Liver (tissue), 9 donors: Measurements from ENCODE around the gene TRMT1. TPM values are rescaled to one million over a fixed set of nuclear protein-coding genes. Genes with fewer than 3 reads are reported as not detected.
A peak's percentile ranks its signal among the peaks of the same experiment; 100 is the strongest.
"Not testable (repeated sequence)": the region's sequence is repeated elsewhere in the genome, so short reads cannot be mapped to it uniquely, and the experiment has no call there.

Experiments
- DNase-seq: peaks from one replicate; pipeline ENCODE4 v3.0.0-alpha.2; 2017; ENCODE audit warnings: low spot score
- H3K27ac ChIP-seq, 2 donors: one replicate each; pipeline ENCODE4 v1.7.0; 2013; ENCODE audit warnings: inconsistent platforms in 2 of 2, low read length in 2 of 2, control low read depth in 1 of 2, low read depth in 1 of 2, mild to moderate bottlenecking in 1 of 2
- H3K27me3 ChIP-seq, 4 donors: one replicate each; pipeline versions ENCODE4 v1.6.1 to v1.7.0; 2013; ENCODE audit warnings: low read length in 3 of 4, inconsistent platforms in 1 of 4, mild to moderate bottlenecking in 1 of 4, moderate library complexity in 1 of 4; ENCODE audit not compliant: control insufficient read depth in 4 of 4, insufficient read depth in 4 of 4
- H3K36me3 ChIP-seq, 4 donors: one replicate each; pipeline versions ENCODE4 v1.6.1 to v1.7.0; 2013; ENCODE audit warnings: low read length in 3 of 4, mild to moderate bottlenecking in 3 of 4, low read depth in 1 of 4, moderate library complexity in 1 of 4; ENCODE audit not compliant: control insufficient read depth in 4 of 4, insufficient read depth in 3 of 4
- H3K4me1 ChIP-seq, 4 donors: one replicate each; pipeline versions ENCODE4 v1.6.1 to v1.7.0; 2013; ENCODE audit warnings: low read length in 3 of 4, mild to moderate bottlenecking in 3 of 4, moderate library complexity in 1 of 4; ENCODE audit not compliant: control insufficient read depth in 4 of 4, insufficient read depth in 4 of 4
- H3K4me3 ChIP-seq, 3 donors: one replicate each; pipeline versions ENCODE4 v1.6.1 to v1.7.0; 2013; ENCODE audit warnings: low read length in 3 of 3, control low read depth in 1 of 3, low read depth in 1 of 3, mild to moderate bottlenecking in 1 of 3
- H3K9ac ChIP-seq, 2 donors: one replicate each; pipeline ENCODE4 v1.7.0; 2013; ENCODE audit warnings: low read length in 2 of 2, mild to moderate bottlenecking in 2 of 2, moderate library complexity in 2 of 2, control low read depth in 1 of 2, low read depth in 1 of 2
- H3K9me3 ChIP-seq, 4 donors: one replicate each; pipeline versions ENCODE4 v1.6.1 to v1.7.0; 2013; ENCODE audit warnings: low read length in 3 of 4; ENCODE audit not compliant: control insufficient read depth in 4 of 4
- EGR1 ChIP-seq, 2 donors: IDR thresholded peaks; 2 replicates each; pipeline ENCODE4 v1.6.1; 2016 to 2018; ENCODE audit warnings: antibody characterized with exemption in 2 of 2, low read depth in 2 of 2
- FOXA1 ChIP-seq: IDR thresholded peaks from 2 replicates; pipeline ENCODE4 v1.6.1; 2016; ENCODE audit warnings: antibody characterized with exemption
- FOXA2 ChIP-seq: IDR thresholded peaks from 2 replicates; pipeline ENCODE4 v1.6.1; 2016; ENCODE audit warnings: antibody characterized with exemption
- GABPA ChIP-seq, 2 donors: IDR thresholded peaks in 1 of 2; conservative IDR thresholded peaks in 1 of 2; 2 replicates each; pipeline ENCODE4 v1.6.1; 2016; ENCODE audit warnings: antibody characterized with exemption in 2 of 2, mild to moderate bottlenecking in 1 of 2, moderate library complexity in 1 of 2
- HNF4A ChIP-seq, 2 donors: conservative IDR thresholded peaks; 2 replicates each; pipeline ENCODE4 v1.6.1; 2016; ENCODE audit warnings: antibody characterized with exemption in 2 of 2, mild to moderate bottlenecking in 2 of 2
- HNF4G ChIP-seq: IDR thresholded peaks from 2 replicates; pipeline ENCODE4 v1.6.1; 2016; ENCODE audit warnings: antibody characterized with exemption
- JUND ChIP-seq, 2 donors: IDR thresholded peaks; 2 replicates each; pipeline ENCODE4 v1.6.1; 2016; ENCODE audit warnings: antibody characterized with exemption in 2 of 2
- RAD21 ChIP-seq, 2 donors: IDR thresholded peaks; 2 replicates each; pipeline ENCODE4 v1.6.1; 2016; ENCODE audit warnings: antibody characterized with exemption in 2 of 2, mild to moderate bottlenecking in 2 of 2
- RXRA ChIP-seq, 2 donors: IDR thresholded peaks; 2 replicates each; pipeline ENCODE4 v1.6.1; 2017 to 2018; ENCODE audit warnings: antibody characterized with exemption in 2 of 2, mild to moderate bottlenecking in 1 of 2
- SP1 ChIP-seq: IDR thresholded peaks from 2 replicates; pipeline ENCODE4 v1.6.1; 2018; ENCODE audit warnings: antibody characterized with exemption, mild to moderate bottlenecking
- TAF1 ChIP-seq: conservative IDR thresholded peaks from 2 replicates; pipeline ENCODE4 v1.6.1; 2016; ENCODE audit warnings: antibody characterized with exemption, mild to moderate bottlenecking
- YY1 ChIP-seq: IDR thresholded peaks from 2 replicates; pipeline ENCODE4 v1.6.1; 2016; ENCODE audit warnings: antibody characterized with exemption, mild to moderate bottlenecking
- WGBS: extraction: QIAGEN DNeasy Blood & Tissue Kit; methylation state at CpG from one replicate; pipeline ENCODE4 v1.1.7; 2013; 5-methylcytosine and 5-hydroxymethylcytosine counted together
- polyA plus RNA-seq, 2 donors: library from polyadenylated mRNA; stranded (reverse) in 1 of 2; unstranded in 1 of 2; fragments of 200-250 nt in 1 of 2; fragments of >200 nt in 1 of 2; fragmentation: Nextera tagmentation in 1 of 2; extraction: Ambion mirVana in 1 of 2; gene quantifications; one replicate each; pipeline versions ENCODE4 v1.2.1 to v1.2.3, GENCODE V29; 2013 to 2015
- total RNA-seq, 2 donors: library from RNA; depleted of rRNA; stranded (reverse); fragments of >200 nt; gene quantifications; one replicate each; pipeline ENCODE4 v1.2.3, GENCODE V29; 2014
- TF ChIP-seq, protein P1 (sequence below): IDR thresholded peaks from 2 replicates; pipeline ENCODE4 v1.6.1; 2016; ENCODE audit warnings: antibody characterized with exemption
- TF ChIP-seq, protein P2 (sequence below): IDR thresholded peaks from 2 replicates; pipeline ENCODE4 v1.6.1; 2016; ENCODE audit warnings: antibody characterized with exemption
- TF ChIP-seq, protein P3 (sequence below): IDR thresholded peaks from 2 replicates; pipeline ENCODE4 v1.6.1; 2016; ENCODE audit warnings: antibody characterized with exemption, mild to moderate bottlenecking
- donor health status: healthy.
- donor health status: healthy.
- donor health status: healthy.
- donor health status: healthy.
- donor health status: healthy.

TRMT1 gene
- 10 to 100 TPM in 1 of 2 donors, 1 to 10 TPM in 1; 8.3 to 15.6 TPM for total RNA-seq
- polyA plus RNA-seq = 10 to 100 TPM in 1 of 2 donors, 1 to 10 TPM in 1; 9.8 to 13.7 TPM

DNA sequence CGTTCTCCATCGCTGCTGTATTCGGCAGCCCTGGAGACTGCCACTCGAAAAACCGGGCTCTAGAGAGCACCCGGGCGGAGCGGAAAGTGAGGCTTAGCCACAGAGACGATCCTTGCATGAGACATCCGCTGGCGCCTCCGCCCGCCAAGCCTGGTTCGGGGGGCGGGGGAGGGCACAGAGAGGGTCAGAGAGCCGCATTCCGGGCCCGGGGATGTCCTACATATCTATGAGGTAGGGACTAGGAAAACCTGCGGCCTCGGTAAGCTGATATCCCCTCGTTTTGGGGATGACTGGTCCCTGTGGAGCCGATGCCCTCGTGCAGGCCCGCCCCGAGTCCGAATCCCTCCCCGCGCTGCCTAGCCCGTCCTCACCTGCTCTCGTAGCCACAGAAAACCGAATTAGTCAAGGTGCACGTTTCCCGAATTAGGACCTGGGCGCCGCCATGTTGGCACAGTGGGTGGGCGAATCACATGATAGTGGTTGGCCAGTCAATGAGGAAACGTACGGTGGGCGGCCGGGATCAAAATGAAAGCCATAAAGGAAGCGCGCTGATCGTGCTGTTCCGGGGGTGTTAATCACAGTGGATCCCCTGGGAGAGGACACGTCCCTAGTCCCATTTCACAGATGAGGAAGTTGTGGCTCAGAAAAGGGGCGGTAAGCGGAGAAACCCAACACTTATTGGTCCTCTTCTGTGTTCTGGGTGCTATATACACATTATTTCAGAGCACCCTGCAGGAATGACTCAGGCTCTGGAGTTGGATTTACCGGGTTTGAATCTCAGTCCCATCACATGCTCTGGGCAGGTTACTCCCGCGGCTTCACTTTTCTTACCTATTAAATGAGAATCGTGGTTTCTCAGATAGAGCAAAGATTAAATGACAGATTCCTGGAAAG, at the start of gene TRMT1:
TRMT1 (minus strand) TSS at position 459 of the 894 bp plus-strand sequence; CDS start at position 118, 341 bp downstream.
- TF ChIP-seq YY1 (peak; percentile 100), FOXA2 (peak; percentile 48), HNF4A (conservative IDR thresholded peaks at IDR 0.05) (peak in 1 of 2 donors; percentile 29), HNF4G (no peak), FOXA1 (peak; percentile 23), SP1 (peak; percentile 55), EGR1 (IDR thresholded peaks at IDR 0.05; ENCODE audit: low read depth in 2 of 2) (peak; percentile 43 to 81), RAD21 (IDR thresholded peaks at IDR 0.05) (peak in 1 of 2 donors; percentile 42), TAF1 (no peak), RXRA (IDR thresholded peaks at IDR 0.05) (peak; percentile 43 to 49), JUND (IDR thresholded peaks at IDR 0.05) (peak in 1 of 2 donors; percentile 14), GABPA (IDR thresholded peaks at IDR 0.05 in 1 of 2, conservative IDR thresholded peaks at IDR 0.05 in 1 of 2) (peak in 1 of 2 donors; percentile 88)
- TF ChIP-seq, protein P1, sequence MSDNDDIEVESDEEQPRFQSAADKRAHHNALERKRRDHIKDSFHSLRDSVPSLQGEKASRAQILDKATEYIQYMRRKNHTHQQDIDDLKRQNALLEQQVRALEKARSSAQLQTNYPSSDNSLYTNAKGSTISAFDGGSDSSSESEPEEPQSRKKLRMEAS = peak; percentile 98
- TF ChIP-seq, protein P2, sequence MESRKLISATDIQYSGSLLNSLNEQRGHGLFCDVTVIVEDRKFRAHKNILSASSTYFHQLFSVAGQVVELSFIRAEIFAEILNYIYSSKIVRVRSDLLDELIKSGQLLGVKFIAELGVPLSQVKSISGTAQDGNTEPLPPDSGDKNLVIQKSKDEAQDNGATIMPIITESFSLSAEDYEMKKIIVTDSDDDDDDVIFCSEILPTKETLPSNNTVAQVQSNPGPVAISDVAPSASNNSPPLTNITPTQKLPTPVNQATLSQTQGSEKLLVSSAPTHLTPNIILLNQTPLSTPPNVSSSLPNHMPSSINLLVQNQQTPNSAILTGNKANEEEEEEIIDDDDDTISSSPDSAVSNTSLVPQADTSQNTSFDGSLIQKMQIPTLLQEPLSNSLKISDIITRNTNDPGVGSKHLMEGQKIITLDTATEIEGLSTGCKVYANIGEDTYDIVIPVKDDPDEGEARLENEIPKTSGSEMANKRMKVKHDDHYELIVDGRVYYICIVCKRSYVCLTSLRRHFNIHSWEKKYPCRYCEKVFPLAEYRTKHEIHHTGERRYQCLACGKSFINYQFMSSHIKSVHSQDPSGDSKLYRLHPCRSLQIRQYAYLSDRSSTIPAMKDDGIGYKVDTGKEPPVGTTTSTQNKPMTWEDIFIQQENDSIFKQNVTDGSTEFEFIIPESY = no peak
- TF ChIP-seq, protein P3, sequence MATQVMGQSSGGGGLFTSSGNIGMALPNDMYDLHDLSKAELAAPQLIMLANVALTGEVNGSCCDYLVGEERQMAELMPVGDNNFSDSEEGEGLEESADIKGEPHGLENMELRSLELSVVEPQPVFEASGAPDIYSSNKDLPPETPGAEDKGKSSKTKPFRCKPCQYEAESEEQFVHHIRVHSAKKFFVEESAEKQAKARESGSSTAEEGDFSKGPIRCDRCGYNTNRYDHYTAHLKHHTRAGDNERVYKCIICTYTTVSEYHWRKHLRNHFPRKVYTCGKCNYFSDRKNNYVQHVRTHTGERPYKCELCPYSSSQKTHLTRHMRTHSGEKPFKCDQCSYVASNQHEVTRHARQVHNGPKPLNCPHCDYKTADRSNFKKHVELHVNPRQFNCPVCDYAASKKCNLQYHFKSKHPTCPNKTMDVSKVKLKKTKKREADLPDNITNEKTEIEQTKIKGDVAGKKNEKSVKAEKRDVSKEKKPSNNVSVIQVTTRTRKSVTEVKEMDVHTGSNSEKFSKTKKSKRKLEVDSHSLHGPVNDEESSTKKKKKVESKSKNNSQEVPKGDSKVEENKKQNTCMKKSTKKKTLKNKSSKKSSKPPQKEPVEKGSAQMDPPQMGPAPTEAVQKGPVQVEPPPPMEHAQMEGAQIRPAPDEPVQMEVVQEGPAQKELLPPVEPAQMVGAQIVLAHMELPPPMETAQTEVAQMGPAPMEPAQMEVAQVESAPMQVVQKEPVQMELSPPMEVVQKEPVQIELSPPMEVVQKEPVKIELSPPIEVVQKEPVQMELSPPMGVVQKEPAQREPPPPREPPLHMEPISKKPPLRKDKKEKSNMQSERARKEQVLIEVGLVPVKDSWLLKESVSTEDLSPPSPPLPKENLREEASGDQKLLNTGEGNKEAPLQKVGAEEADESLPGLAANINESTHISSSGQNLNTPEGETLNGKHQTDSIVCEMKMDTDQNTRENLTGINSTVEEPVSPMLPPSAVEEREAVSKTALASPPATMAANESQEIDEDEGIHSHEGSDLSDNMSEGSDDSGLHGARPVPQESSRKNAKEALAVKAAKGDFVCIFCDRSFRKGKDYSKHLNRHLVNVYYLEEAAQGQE = peak; percentile 74
- under 1% methylated on average over 51 of the region's 51 CpGs for WGBS
- peaks cover 12 to 40% (median 31%) of the 10 kb centered on the region in 4 donors for H3K4me1 ChIP-seq
- peak within 1 kb of the TSS; percentile 71 to 91 for H3K9ac ChIP-seq
- peak within 1 kb of the TSS; percentile 78 to 82 for H3K27ac ChIP-seq
- peak; percentile 91 for DNase-seq
- no peaks in the 10 kb centered on the region for H3K9me3 ChIP-seq
- peak within 1 kb of the TSS; percentile 90 to 100 (median 93) for H3K4me3 ChIP-seq
- H3K36me3 ChIP-seq = peaks cover 0 to 6% (median 1%) of the 10 kb centered on the region in 4 donors
- H3K27me3 ChIP-seq = no peaks in the 10 kb centered on the region

DNA sequence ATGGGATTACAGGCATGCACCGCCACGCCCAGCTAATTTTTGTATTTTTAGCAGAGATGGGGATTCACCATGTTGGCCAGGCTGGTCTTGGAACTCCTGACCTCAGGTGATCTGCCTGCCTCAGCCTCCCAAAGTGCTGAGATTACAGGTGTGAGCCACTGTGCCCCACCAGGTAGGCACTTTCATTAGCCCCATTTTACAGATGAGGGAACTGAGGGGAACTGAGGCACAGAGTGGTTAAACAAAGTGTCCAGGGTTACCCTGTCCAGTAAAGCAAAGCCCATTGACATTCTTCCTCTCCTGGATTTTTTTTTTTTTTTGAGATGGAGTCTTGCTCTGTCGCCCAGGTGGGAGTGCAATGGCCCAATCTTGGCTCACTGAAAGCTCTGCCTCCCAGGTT, 49.6 kb upstream of the TRMT1 start:
- H3K9me3 ChIP-seq, H3K4me3 ChIP-seq, H3K27me3 ChIP-seq, H3K9ac ChIP-seq, H3K36me3 ChIP-seq, DNase-seq: not testable (repeated sequence)
- Histone ChIP-seq H3K27ac (peak overlapping the region in 1 of 2 donors; percentile 40), H3K4me1 (peaks cover 9 to 50% (median 22%) of the 10 kb centered on the region in 4 donors)
- WGBS = 98% methylated on average over 3 of the region's 3 CpGs
